GM19240 (cell line): ENCODE measurements around the gene EPS8L2.
A peak's percentile ranks its signal among the peaks of the same experiment; 100 is the strongest.
"Not testable (repeated sequence)": the region's sequence is repeated elsewhere in the genome, so short reads cannot be mapped to it uniquely, and the experiment has no call there.

ENCODE experiments used
- DNase-seq: peaks from one replicate; pipeline ENCODE4 v3.0.0; 2011; ENCODE audit warnings: low spot score; ENCODE audit not compliant: insufficient read length

The EPS8L2 gene

GRCh38 chr11:724778-725386, 18.9 kb downstream of the EPS8L2 start:
- DNase-seq = no peak

- no peak for DNase-seq
Measured at GRCh38 chr11:725624-726202, 19.7 kb downstream of the EPS8L2 start.

GRCh38 chr11:726278-727220, 20.5 kb downstream of the EPS8L2 start:
- no peak for DNase-seq

- no peak for DNase-seq
Measured at GRCh38 chr11:727281-727701, 21.3 kb downstream of the EPS8L2 start.

GRCh38 chr11:727859-728748, 22.1 kb downstream of the EPS8L2 start:
- peak; percentile 89 for DNase-seq

- no peak for DNase-seq
Measured at GRCh38 chr11:728901-729491, 23.0 kb downstream of the EPS8L2 start.

- DNase-seq = no peak
Measured at GRCh38 chr11:729492-730074, 23.6 kb downstream of the EPS8L2 start.

- no peak for DNase-seq
Measured at GRCh38 chr11:733072-733471, 27.0 kb downstream of the EPS8L2 start.

GRCh38 chr11:734541-734940, 28.5 kb downstream of the EPS8L2 start:
- not testable (repeated sequence) for DNase-seq

GRCh38 chr11:737366-737765, 31.3 kb downstream of the EPS8L2 start:
- DNase-seq = no peak

GRCh38 chr11:737899-738298, 31.9 kb downstream of the EPS8L2 start:
- DNase-seq = not testable (repeated sequence)

GRCh38 chr11:742156-742546, 36.1 kb downstream of the EPS8L2 start:
- DNase-seq = no peak

GRCh38 chr11:742571-743201, 36.7 kb downstream of the EPS8L2 start:
- no peak for DNase-seq

- DNase-seq = no peak
Measured at GRCh38 chr11:745428-745827, 39.4 kb downstream of the EPS8L2 start.

- no peak for DNase-seq
Measured at GRCh38 chr11:746289-747157, 40.5 kb downstream of the EPS8L2 start.

- peak; percentile 94 for DNase-seq
Measured at GRCh38 chr11:747158-748006, 41.4 kb downstream of the EPS8L2 start, which contains the start of gene TALDO1. TSS of gene TALDO1 (plus strand) at chr11:747464. CDS start at chr11:747482, 18 bp downstream.

GRCh38 chr11:748007-748359, 42.0 kb downstream of the EPS8L2 start:
- no peak for DNase-seq

- no peak for DNase-seq
Measured at GRCh38 chr11:749731-750130, 43.7 kb downstream of the EPS8L2 start.
